Upper lobe of left lung (tissue), 6 donors: ENCODE measurements around the gene HHAT. TPM values are rescaled to one million over a fixed set of nuclear protein-coding genes. Genes with fewer than 3 reads are reported as not detected.
A peak's percentile ranks its signal among the peaks of the same experiment; 100 is the strongest.

Source experiments
- ATAC-seq, 2 donors: fragments of 200-7000 bp; cut with Tn5 transposase; one replicate each; pipeline ENCODE4 v1.9.1; 2022; ENCODE audit warnings: mild to moderate bottlenecking in 2 of 2, moderate library complexity in 2 of 2; ENCODE audit not compliant: low FRiP score in 2 of 2
- DNase-seq, 2 donors: peaks; one replicate each; pipeline ENCODE4 v3.0.0-alpha.2; 2019 to 2020
- H3K27ac ChIP-seq, 4 donors: fragments of 200-600 bp; sonication (generic); one replicate each; pipeline ENCODE4 v1.5.1; 2016 to 2019
- H3K27me3 ChIP-seq, 4 donors: fragments of 200-600 bp; sonication (generic); one replicate each; pipeline ENCODE4 v1.5.1; 2017 to 2019
- H3K36me3 ChIP-seq, 4 donors: fragments of 200-600 bp; sonication (generic); one replicate each; pipeline ENCODE4 v1.5.1; 2016 to 2019
- H3K4me1 ChIP-seq, 4 donors: fragments of 200-600 bp; sonication (generic); one replicate each; pipeline ENCODE4 v1.5.1; 2018 to 2019
- H3K4me3 ChIP-seq, 4 donors: fragments of 200-600 bp; sonication (generic); one replicate each; pipeline ENCODE4 v1.5.1; 2017 to 2019; ENCODE audit warnings: mild to moderate bottlenecking in 2 of 4, moderate library complexity in 1 of 4
- H3K9me3 ChIP-seq, 4 donors: fragments of 200-600 bp; sonication (generic); one replicate each; pipeline ENCODE4 v1.5.1; 2018 to 2019
- EP300 ChIP-seq, 4 donors: sonication (generic); formaldehyde crosslinking; IDR thresholded peaks; one replicate each; pipeline ENCODE4 v1.5.1; 2017; ENCODE audit warnings: antibody characterized with exemption in 4 of 4, control low read depth in 2 of 4
- POLR2A ChIP-seq, 4 donors: fragments of 450-650 bp; IDR thresholded peaks; one replicate each; pipeline ENCODE4 v1.5.1; 2016 to 2017; ENCODE audit warnings: antibody characterized with exemption in 4 of 4, mild to moderate bottlenecking in 2 of 4
- POLR2AphosphoS5 ChIP-seq, 2 donors: sonication (generic); formaldehyde crosslinking; IDR thresholded peaks; one replicate each; pipeline ENCODE4 v1.5.1; 2017; ENCODE audit warnings: antibody characterized with exemption in 2 of 2
- WGBS, 2 donors: methylation state at CpG; one replicate each; pipeline ENCODE4 v1.1.5; 2017 to 2018; 5-methylcytosine and 5-hydroxymethylcytosine counted together
- total RNA-seq, 6 donors: library from RNA; depleted of rRNA in 4 of 6; stranded (reverse); fragments of >200 nt in 4 of 6; gene quantifications; one replicate each; pipeline versions ENCODE4 v1.1.0 to v1.2.1, GENCODE V29; 2016 to 2021
- TF ChIP-seq, protein P1 (sequence below), 6 experiments: fragments of 450-650 bp in 4 of 6; fragments of 200-600 bp in 2 of 6; sonication (generic) in 2 of 6; IDR thresholded peaks; one replicate each; pipeline ENCODE4 v1.5.1; 2016 to 2019; ENCODE audit warnings: antibody characterized with exemption in 6 of 6
- donor health status: DM: no; HTN: no; CAD: no; lungs with moderate emphysema.
- donor health status: DM: no; HTN: yes; CAD: no; lungs with severe emphysema.

The HHAT gene
- total RNA-seq, 6 donors from 2014 or later: 4.6 to 8.1 (median 5.7) TPM

DNA sequence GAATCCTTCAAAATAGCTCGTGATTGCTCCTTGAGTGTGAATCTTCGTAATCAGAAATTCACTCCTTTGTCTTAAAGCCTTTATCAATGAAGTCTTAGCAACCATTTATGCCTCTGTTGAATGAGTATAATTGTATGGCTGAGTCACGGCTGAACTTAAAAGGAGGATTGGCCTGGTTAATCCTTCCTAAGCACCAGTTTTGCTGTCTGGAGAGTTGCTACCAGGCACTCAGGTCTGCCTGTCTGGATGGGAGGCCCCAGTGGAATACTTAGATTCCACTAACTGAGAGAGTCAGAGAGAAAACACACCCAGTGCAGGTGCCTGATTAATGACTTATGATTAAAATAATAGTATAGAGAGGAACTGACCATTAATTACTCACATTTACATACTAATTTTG lies 7.6 kb upstream of the HHAT start:
- Histone ChIP-seq H3K4me1 (no peaks in the 10 kb centered on the region), H3K9me3 (peaks cover 0 to 3% (median 0%) of the 10 kb centered on the region in 4 donors), H3K36me3 (no peaks in the 10 kb centered on the region), H3K27me3 (no peaks in the 10 kb centered on the region), H3K4me3 (no peak overlapping the region), H3K27ac (no peak overlapping the region)
- 94 to 97% methylated on average over 3 of the region's 3 CpGs for WGBS, 2 donors
- no peak for ATAC-seq
- TF ChIP-seq, protein P1, sequence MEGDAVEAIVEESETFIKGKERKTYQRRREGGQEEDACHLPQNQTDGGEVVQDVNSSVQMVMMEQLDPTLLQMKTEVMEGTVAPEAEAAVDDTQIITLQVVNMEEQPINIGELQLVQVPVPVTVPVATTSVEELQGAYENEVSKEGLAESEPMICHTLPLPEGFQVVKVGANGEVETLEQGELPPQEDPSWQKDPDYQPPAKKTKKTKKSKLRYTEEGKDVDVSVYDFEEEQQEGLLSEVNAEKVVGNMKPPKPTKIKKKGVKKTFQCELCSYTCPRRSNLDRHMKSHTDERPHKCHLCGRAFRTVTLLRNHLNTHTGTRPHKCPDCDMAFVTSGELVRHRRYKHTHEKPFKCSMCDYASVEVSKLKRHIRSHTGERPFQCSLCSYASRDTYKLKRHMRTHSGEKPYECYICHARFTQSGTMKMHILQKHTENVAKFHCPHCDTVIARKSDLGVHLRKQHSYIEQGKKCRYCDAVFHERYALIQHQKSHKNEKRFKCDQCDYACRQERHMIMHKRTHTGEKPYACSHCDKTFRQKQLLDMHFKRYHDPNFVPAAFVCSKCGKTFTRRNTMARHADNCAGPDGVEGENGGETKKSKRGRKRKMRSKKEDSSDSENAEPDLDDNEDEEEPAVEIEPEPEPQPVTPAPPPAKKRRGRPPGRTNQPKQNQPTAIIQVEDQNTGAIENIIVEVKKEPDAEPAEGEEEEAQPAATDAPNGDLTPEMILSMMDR (IDR thresholded peaks at IDR 0.05): no peak
- no peak for DNase-seq

- no peak overlapping the region for H3K27ac ChIP-seq
- TF ChIP-seq, protein P1 (IDR thresholded peaks at IDR 0.05): no peak
- no peak for TF ChIP-seq POLR2AphosphoS5 (IDR thresholded peaks at IDR 0.05)
- TF ChIP-seq EP300 (IDR thresholded peaks at IDR 0.05): no peak
- no peak for TF ChIP-seq POLR2A (IDR thresholded peaks at IDR 0.05)
- H3K9me3 ChIP-seq: peaks cover 0 to 3% (median 0%) of the 10 kb centered on the region in 4 donors
- H3K4me1 ChIP-seq: no peaks in the 10 kb centered on the region
- H3K4me3 ChIP-seq: no peak overlapping the region
- H3K36me3 ChIP-seq: no peaks in the 10 kb centered on the region
- WGBS, 2 donors: 92 to 95% methylated on average over 8 of the region's 8 CpGs
- no peaks in the 10 kb centered on the region for H3K27me3 ChIP-seq
- no peak for ATAC-seq
- DNase-seq: no peak
Observed at GRCh38 chr1:210321552-210321951, 7.2 kb upstream of the HHAT start.

GRCh38 chr1:210323957-210324356 lies 4.7 kb upstream of the HHAT start:
- DNase-seq (no peak), ATAC-seq (no peak)
- no peak overlapping the region for H3K27ac ChIP-seq
- peaks cover 5 to 11% (median 7%) of the 10 kb centered on the region in 4 donors for H3K4me1 ChIP-seq
- peaks cover 0 to 3% (median 0%) of the 10 kb centered on the region in 4 donors for H3K9me3 ChIP-seq
- WGBS, 2 donors: 60 to 85% methylated on average over 1 of the region's 1 CpG
- H3K27me3 ChIP-seq: no peaks in the 10 kb centered on the region
- TF ChIP-seq EP300 (IDR thresholded peaks at IDR 0.05) (no peak), POLR2AphosphoS5 (IDR thresholded peaks at IDR 0.05) (no peak), POLR2A (IDR thresholded peaks at IDR 0.05) (no peak)
- TF ChIP-seq, protein P1 (IDR thresholded peaks at IDR 0.05): no peak
- H3K4me3 ChIP-seq: no peak overlapping the region
- H3K36me3 ChIP-seq: no peaks in the 10 kb centered on the region

DNA sequence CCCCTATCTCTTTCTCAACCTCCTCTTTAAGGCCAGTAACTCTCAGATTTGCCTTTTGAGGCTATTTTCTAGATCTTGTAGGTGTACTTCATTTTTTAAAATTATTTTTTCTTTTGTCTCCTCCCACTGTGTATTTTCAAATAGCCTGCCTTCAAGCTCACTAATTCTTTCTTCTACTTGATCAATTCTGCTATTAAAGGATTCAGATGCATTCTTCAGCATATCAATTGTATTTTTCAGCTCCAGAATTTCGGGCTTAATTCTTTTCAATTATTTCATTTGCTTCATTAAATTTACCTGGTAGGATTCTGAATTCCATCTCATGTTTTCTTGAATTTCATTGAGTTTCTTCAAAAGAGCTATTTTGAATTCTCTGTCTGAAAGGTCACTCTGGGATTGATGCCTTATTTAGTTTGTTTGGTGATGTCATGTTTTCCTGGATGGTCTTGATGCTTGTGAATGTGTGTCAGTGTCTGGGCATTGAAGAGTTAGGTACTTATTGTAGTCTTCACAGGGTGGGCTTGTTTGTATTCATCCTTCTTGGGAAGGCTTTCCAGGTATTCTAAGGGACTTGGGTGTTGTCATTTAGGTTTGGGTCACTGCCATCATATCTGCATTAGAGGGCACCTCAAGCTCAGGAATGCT lies 3.6 kb upstream of the HHAT start:
- TF ChIP-seq EP300 (IDR thresholded peaks at IDR 0.05): no peak
- TF ChIP-seq POLR2A (IDR thresholded peaks at IDR 0.05): no peak
- ATAC-seq: no peak

DNA sequence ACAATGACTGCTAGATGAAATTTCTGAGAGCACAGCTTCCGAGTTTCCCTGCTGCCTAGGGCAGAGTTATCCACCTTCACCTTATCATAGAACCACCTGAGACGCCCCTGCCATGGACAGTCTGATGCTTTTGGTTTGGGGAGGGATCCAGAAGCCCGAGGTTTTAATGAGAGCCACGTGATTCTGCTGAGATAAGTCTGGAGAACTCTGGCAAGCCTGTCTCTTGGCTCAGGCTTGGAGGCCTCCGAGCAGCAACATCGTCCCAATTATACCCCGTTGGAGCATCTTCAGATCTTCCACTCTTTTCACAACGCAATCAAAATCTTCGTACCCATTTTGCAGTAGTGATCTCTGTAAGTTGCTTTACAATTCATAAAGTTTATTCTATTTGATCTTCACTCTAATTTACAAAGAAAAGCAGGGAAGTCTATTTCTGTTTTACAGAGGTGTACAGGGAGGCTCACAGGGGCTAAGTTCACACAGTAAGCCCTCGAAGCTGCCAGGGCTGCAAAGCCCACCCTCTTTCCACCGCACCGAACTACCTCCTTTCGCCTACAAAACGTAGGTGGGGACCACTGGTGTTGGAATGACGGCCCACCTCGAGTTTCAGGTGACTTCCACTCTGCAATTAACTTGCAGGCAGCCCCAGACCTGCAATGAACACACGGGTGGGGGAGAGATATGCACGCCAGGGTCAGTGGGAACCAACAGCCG lies 513 bp upstream of the HHAT start:
- Histone ChIP-seq H3K4me1 (peaks cover 6 to 21% (median 14%) of the 10 kb centered on the region in 4 donors), H3K4me3 (peak overlapping the region; percentile 65 to 78 (median 74)), H3K9me3 (peaks cover 0 to 3% (median 0%) of the 10 kb centered on the region in 4 donors), H3K27me3 (no peaks in the 10 kb centered on the region), H3K36me3 (no peaks in the 10 kb centered on the region), H3K27ac (peak overlapping the region; percentile 85 to 95 (median 91))
- WGBS, 2 donors: 31 to 32% methylated on average over 19 of the region's 19 CpGs
- TF ChIP-seq, protein P1 (IDR thresholded peaks at IDR 0.05): no peak
- TF ChIP-seq POLR2A (IDR thresholded peaks at IDR 0.05): no peak
- TF ChIP-seq POLR2AphosphoS5 (IDR thresholded peaks at IDR 0.05): no peak
- TF ChIP-seq EP300 (IDR thresholded peaks at IDR 0.05): no peak
- ATAC-seq (no peak), DNase-seq (no peak)

More for the DNA sequence above, 3.6 kb upstream of the HHAT start:
- no peak overlapping the region for H3K27ac ChIP-seq
- no peak overlapping the region for H3K4me3 ChIP-seq
- H3K9me3 ChIP-seq: peaks cover 0 to 3% (median 0%) of the 10 kb centered on the region in 4 donors
- H3K27me3 ChIP-seq: no peaks in the 10 kb centered on the region
- WGBS, 2 donors: 84 to 100% methylated on average over 1 of the region's 1 CpG
- H3K36me3 ChIP-seq: no peaks in the 10 kb centered on the region
- no peak for DNase-seq
- peaks cover 6 to 21% (median 13%) of the 10 kb centered on the region in 4 donors for H3K4me1 ChIP-seq
